ENCODE measurements around the gene ANO10.

GRCh38 chr3:43413676-43414368 is 208.0 kb downstream of the ANO10 start:
- TF ChIP-seq EZH2 (IDR thresholded peaks at IDR 0.05; ENCODE audit: low read length, unreplicated experiment) (no peak), CTCF (conservative IDR thresholded peaks at IDR 0.05; ENCODE audit: low read depth, low read length) (no peak), EZH2phosphoT487 (IDR thresholded peaks at IDR 0.05; ENCODE audit: borderline replicate concordance, low read length) (no peak)
